Dedifferentiated amniotic fluid mesenchymal stem cell (primary cell): ENCODE measurements around the gene LAMA4.

ENCODE experiments used
- DNase-seq: peaks from one replicate; pipeline ENCODE4 v3.0.0-alpha.2; 2016; ENCODE audit errors: extremely low spot score

Gene LAMA4, protein sequence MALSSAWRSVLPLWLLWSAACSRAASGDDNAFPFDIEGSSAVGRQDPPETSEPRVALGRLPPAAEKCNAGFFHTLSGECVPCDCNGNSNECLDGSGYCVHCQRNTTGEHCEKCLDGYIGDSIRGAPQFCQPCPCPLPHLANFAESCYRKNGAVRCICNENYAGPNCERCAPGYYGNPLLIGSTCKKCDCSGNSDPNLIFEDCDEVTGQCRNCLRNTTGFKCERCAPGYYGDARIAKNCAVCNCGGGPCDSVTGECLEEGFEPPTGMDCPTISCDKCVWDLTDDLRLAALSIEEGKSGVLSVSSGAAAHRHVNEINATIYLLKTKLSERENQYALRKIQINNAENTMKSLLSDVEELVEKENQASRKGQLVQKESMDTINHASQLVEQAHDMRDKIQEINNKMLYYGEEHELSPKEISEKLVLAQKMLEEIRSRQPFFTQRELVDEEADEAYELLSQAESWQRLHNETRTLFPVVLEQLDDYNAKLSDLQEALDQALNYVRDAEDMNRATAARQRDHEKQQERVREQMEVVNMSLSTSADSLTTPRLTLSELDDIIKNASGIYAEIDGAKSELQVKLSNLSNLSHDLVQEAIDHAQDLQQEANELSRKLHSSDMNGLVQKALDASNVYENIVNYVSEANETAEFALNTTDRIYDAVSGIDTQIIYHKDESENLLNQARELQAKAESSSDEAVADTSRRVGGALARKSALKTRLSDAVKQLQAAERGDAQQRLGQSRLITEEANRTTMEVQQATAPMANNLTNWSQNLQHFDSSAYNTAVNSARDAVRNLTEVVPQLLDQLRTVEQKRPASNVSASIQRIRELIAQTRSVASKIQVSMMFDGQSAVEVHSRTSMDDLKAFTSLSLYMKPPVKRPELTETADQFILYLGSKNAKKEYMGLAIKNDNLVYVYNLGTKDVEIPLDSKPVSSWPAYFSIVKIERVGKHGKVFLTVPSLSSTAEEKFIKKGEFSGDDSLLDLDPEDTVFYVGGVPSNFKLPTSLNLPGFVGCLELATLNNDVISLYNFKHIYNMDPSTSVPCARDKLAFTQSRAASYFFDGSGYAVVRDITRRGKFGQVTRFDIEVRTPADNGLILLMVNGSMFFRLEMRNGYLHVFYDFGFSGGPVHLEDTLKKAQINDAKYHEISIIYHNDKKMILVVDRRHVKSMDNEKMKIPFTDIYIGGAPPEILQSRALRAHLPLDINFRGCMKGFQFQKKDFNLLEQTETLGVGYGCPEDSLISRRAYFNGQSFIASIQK (N-terminal part only)

DNA sequence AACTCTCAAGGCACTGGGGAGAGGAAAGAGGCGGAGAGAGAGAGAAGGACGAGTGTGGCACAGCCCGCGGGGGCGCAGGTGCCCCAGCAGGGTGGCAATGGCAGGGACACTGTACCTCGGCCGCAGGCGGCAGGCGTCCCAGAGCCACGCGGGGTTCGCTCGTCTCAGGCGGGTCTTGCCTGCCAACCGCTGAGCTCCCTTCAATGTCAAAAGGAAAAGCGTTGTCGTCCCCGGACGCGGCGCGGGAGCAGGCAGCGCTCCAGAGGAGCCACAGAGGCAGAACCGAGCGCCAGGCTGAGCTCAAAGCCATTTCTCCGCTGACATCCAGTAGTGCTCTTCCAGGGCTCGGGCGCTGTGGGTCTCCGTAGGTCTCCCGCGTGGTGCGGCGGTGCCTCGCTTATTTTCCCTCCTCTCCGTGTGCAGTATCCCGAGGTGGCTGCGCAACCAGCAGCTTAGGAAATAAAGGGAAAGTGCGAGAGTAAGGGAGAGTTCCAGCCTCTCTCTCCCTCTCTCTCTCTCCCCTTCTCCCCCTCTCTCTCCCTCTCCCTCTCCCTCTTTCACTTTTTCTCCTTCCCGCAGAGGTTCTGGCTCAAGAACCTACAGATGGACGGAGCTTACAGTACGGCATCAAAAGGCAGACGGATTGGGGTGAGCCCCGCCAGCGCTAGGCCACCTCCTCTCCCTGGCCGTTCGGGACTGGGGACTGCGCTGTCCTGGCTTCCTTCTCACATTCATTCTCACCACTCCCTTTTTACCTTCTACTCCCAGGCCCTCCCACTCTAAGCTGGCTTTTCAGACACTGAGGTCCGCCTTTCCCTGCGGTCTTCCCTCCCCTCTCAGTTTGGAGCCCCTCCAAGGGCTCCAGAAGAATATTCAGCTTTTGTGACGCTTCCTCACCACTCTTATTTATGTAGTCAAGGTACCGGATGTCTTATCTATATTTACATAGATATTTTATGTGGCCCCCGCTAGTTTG is at the start of gene LAMA4:
Gene LAMA4 (minus strand): TSS at position 727 of the 976 bp plus-strand sequence. CDS start 417 bp downstream, at position 310.
- no peak for DNase-seq

DNA sequence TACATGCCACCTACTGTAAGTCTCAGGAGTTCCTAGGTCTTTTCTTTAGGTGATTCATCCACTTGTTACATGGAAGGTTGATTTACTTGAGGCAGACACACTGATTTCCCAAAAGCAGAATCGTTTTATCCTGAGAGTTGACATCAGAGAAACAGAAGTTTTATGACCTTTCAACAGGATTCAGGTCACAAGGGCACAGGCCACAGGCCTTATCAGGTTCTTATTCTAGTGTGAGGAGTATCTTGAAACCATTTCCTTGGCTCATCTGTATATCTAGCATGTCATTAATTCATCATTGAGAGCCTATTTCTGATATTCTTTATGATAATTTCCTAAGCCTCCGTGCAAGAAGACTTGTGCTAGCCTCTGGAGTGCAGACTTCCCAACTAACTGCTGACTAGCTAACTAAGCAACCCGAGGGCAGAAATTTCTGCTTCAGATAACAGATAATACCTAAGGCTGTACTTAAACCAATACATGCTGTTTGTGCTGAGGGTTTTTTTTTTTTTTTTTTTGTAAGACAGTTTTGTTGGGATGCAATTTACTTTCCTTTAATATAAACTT is 47.9 kb upstream of the LAMA4 start:
- DNase-seq: no peak

DNA sequence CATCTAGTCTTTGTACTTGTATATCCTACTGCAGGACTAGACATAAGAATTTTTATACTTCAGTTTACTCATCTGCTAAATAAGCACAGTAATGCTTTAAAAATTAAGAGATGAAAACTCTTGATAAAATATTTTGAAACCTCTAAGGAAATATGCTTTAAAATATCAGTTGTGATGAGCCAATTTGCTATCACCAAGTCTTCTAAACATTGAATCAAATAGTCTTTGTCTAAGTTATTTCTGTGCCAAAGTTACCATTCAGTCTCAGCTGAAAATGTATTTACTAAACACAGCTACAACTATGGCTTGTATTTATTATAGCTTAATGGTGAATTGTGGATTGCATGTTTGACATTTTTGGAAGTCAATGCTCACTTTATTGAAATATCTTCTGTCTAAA is 46.5 kb upstream of the LAMA4 start:
- DNase-seq: no peak

DNA sequence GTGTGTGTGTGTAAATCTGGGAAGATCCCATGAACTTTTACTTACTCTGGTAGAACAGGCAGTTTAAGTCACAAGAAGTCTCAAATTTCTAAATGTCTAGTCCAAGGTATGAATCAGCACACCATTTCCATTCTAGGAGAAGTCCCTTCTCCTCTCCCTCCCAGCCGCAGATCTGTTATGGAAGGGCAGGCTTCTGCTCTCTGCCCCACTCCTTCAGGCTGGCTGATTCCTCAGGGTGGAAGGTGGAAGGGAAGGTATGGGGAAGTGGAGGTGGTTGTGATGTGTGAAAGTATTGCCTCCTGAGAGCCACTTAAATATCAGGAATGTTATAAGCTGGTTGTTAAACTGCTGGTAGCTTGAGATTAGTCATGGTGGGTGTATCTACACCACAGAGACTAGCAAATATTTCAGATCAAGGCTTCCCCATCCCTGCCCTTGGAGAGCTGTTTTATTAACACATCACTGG is 44.5 kb upstream of the LAMA4 start:
- DNase-seq: peak; percentile 66

DNA sequence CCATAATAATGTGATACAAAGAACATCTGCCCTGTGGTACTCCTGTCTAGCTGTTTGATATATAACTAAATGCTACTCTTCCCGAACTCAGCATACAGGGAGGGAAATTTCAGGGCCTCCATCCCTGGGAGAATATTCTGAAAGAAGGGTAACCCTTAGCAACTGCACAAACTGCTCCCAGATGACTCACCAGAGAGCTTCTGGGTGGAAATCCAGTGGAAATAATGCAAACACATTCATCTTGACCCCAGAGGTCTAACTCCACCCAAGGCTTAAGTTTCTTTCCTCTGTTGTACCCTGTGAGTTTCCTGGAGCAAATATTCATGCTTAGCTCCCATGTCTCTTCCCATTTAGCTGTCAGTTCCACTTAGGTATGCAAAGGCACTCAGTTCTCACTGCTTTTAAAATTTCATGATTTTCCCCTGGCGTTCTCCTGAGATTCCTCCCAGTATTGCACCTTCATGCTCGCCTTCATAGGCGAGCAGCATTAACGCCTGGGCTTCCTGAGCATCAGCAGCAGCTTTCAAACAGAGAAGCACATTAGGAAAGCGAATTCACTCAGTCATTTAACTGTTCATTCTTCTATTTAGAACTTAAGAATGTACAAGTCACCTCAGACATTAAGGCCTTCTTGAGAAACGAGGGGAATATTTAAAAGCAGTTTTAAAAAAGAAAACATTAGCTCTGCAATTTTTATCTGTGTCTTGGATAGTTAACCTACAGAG is 43.8 kb upstream of the LAMA4 start:
- DNase-seq: peak; percentile 92

DNA sequence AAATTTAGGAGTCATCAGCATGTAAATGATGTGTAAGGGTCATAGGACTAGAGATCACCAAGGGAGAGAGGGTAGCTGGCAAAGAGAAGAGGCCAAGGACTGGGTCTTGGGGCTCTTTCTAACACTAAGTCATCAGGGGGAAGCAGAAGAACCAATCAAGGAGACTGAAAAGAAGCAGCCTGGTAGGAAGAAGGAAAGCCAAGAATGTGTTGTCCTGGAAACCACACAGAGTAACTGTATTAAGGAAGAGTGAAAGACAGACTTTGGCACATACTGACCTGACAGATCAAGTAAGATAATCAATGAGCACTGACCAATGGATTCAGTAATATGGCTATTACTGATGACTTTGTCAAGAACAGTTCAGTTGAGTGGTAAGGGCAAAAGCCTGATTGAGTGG is 42.3 kb upstream of the LAMA4 start:
- no peak for DNase-seq

DNA sequence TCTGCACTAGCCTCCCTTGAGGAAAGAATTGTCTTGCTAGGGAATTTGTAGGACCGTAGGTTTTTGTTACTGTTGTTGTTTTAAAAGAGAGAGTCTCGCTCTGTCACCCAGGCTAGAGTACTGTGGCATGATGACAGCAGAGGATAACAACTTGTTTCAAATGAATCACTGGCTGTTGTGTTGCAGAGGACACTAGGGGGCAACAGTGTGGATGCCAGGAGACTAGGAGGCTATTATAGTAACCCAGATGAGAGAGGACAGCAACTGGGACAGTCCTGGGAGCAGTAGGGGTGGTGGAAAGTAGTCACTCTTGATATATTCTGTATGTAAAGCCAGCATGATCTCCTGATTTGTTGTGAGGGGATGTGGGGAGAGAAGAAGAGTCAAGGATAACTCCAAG is 41.8 kb upstream of the LAMA4 start:
- peak; percentile 32 for DNase-seq

DNA sequence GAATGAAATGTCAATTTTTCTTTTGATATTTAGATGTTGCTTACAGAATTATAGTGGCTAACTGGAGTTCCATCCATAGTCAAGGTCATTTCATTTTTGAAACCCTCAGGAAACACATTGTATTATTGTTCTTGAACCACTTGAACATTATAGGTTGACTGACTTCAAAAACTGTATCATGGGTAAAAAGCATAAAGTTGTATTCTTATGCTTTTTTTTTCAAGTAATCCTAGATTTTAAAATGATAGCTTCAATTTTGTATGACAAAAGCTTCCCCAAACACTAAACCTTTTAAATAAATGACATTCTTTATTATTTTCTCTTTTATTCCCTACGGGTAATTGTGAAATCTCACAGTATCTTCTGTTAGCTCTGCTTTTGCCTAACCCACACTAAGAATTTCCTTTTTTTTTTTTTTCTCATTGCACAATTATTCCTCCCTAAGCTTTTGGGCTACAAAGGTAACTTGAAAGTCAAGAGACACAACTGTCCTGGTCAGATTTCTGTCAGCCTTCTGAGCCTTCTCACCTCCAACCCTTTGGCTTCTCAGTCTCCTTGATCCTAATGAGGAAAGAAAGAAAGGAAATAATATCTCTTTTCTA is 36.9 kb upstream of the LAMA4 start:
- DNase-seq: no peak

DNA sequence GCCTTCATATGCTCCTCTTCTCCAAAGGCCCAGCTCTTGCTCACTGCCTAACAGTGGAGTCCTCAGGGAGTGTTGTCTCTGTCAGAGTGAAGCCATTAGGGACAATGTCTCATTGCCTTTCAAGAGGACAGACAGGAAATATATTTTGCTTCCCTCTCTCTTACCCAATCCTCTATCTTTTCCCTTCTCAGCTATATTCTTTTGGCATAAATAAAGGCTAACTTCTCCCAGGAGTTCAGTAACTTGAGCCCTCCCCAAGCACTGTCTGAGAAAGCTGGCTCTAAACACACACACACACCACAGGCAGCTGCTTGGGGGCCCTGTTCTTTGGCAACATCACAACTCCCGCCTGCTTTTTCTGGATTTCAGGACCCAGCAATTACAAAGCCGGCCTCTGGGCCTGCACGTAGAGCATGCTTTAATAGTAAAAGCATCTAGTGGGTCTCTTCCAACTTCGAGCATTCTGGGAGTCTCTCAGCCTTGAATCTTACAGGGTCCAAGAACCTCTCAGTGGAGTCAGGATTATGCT is 34.7 kb upstream of the LAMA4 start:
- DNase-seq: peak; percentile 81

DNA sequence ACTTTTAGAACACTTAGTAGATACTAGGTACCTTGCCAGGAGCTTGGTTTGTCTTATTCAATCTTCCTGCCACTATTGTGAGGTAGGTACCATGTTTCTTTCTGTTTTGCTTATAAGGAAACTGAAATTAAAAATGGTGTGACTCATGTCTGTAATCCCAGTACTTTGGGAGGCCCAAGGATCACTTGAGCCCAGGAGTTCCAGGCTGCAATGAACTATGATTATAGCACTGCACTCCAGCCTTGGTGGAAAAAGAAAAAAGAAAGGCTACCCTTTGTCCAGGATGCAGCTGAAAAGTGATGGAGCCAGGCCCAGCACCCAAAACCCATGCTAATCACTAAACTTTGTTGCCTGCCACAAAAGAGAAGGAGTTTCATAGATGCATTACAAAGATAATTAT is 34.1 kb upstream of the LAMA4 start:
- DNase-seq: no peak

DNA sequence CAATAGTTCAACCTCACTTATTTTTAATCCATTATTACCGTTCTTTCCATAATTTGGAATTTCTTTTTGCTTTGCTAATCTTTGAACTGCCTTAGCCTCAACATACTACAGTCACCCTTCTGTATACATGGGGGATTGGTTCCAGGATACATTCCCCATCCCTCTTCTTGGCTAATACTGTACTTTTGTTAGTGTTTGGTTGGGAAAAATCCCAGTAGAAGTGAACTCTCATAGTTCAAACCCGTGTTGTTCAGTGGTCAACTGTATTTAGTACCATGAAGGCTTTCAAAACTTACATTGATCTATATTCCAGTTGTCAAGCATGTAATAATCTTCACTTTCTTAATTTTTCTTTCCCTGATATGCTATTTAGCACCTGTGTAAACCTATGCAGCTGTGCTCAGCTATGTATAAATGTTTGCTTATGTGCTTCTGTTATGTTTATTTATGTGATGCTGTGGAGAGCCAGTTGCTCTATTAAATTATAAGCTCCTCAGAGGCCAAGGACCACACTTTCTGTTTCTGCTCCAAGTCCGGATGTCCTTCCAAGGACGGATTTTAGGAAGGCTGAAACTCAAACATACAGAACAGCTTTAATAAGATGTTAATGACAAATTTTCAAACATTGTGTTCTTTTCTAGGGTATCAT is 33.3 kb upstream of the LAMA4 start:
- no peak for DNase-seq

DNA sequence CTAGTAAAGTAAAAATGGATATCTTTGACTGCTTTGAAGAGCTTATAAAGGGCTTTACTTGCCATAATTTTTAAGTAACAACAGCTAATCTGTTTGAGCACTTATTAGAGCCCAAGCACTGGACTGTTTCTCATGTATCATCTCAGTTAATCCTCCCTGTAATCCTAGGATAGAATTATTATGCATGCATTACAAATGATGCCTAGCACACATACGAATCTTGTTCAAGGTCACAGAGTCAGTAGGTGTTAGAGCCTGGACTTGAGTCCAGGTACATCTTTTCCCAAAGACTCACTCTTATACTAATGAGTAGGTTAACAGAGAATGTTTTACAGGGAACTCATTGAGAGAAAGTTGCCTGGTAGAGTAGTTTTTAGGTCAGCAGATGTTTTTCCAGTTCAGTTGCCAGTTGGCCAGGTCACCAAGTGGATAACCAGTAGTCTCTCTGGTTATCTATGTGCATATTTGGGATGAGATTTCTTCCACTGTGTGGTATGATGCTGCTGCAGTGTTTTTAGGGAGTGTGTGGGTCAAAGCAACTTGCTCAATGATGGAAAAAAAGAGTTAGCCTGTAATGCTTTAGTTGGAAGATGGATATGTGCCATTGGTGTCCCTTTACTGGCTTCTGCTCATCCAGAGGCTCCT is 32.3 kb upstream of the LAMA4 start:
- DNase-seq: no peak

DNA sequence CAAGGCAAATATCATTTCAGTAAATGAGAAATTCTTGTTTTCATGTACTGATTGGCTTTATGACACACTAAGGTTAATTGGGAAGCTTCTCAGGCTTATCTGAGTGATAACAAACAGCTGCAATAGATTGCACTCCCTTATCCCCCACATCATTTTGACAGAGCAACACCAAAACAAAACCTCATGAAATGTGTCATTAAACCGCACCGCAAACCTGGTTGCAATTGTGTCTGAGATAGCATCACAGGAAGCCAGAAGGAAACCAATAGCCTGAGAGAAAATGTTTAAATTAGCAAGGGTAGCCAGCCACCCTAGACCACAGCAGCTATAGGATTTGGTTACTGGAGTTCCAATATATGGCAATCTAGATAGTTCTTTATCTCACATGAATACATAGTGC is 31.6 kb upstream of the LAMA4 start:
- no peak for DNase-seq

DNA sequence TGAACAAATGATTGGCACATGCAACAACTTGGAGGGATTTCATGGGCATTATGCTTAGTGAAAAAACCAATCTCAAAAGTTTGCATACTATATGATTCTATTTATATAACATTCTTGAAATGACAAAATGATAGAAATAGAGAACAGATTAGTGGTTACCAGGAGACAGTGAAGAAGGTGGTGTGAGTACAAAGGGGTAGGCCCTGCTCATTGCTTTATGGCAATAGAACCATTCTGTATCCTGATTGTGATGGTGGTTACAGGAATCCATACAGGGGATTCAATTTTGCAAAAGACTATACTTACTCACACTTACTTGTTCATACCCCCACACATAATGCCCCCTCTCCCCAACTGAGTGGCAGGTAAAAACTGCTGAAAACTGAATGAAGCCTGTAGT is 30.2 kb upstream of the LAMA4 start:
- DNase-seq: no peak

DNA sequence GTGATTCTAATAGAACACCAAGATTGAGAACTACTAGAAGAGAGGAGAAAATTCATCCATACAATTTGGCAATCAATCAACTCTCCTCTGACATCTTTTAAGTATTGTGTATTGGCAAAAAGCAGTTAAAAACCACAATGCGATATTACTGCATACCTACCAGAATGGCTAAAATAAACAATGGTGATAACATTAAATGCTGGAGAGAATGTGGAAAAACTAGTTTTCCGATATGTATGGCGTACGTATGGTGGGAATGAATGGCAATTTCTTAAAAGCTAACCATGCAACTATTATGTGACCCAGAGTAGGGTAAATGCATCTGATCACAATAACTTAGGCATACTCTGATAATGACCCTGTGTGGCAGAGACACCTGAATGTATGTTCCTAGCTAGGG is 29.3 kb upstream of the LAMA4 start:
- no peak for DNase-seq

DNA sequence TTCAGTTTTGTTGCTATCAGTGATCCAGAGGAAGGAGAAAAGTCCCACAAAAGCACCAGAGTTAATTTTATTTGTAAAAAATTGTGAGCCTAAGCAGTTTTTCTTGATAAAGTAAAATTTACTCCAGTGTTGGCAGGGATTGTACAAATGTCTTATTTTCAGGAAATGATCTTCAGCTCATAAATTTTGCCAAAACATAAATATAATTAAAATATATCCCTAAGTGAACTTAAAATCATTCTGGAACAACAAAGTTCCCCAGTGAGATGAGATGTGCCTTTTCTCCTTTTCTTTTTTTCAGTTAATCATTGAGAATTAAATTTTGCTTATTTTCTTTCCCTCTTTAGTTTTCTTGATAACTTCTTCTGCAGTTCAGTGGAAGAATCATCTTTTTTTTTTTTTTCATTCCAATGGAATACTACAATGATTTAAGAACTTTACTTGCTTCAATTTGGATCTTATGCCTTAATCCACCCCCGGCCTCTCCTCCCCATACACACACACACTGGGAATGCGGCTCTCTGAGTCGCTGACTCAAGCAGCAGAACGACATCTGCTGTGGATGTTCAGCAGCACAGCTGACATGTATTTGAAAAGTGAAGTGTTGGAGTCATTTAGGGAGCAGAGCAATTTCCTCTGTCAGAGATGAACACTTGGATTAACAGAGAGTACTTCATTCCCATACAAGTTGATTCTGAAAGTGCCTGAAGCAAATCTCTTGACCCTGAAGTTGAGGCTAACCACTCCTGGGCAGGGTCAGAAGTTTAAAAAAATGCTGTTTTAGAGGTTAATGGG is 27.7 kb upstream of the LAMA4 start:
- DNase-seq: peak; percentile 91
